K562 (cell line): ENCODE data around the gene GCSAM. TPM values are rescaled to one million over a fixed set of nuclear protein-coding genes. Genes with fewer than 3 reads are reported as not detected.

Source experiments
- ATAC-seq: fragments of 200-7000 bp; cut with Tn5 transposase; 3 replicates; pipeline ENCODE4 v1.9.1; 2020; ENCODE audit warnings: moderate library complexity
- BruUV-seq: library from RNA; stranded (reverse); fragments of 400-500 nt; replicated peaks from 2 replicates; lab custom pipeline; 2021; lab: Mats Ljungman, UMichigan
- CTCF ChIA-PET: fragments of 300-600 bp; formaldehyde crosslinking; extraction: SDS; loops from one replicate; lab custom pipeline; 2021; ENCODE audit warnings: low intra/inter-chr PET ratio; lab: Yijun Ruan, JAX
- POLR2A ChIA-PET: fragments of 300-600, 350-650 bp; sonication (Branson Sonifier 250); formaldehyde crosslinking; extraction: SDS; loops from one replicate; lab custom pipeline; 2021; ENCODE audit warnings: antibody characterized with exemption, inconsistent platforms; lab: Yijun Ruan, JAX
- DNase-seq, 4 experiments: peaks; one replicate each; pipeline versions ENCODE4 v3.0.0 to v3.0.0-alpha.2; 2011 to 2018; ENCODE audit warnings: low spot score in 3 of 4, mixed read lengths in 3 of 4; ENCODE audit errors: extremely low read depth in 1 of 4
- FAIRE-seq: peaks from 2 replicates; lab custom pipeline; 2011; peaks lifted over from hg19 to GRCh38; lab: Jason Lieb, UNC
- H2AFZ ChIP-seq: 2 replicates; pipeline ENCODE4 v1.6.0; 2011; ENCODE audit warnings: low read depth, low read length, control low read depth, inconsistent platforms
- H3K27ac ChIP-seq: fragments of 200-600 bp; 3 replicates; pipeline ENCODE4 v1.8.0; 2011; ENCODE audit warnings: low read depth, mild to moderate bottlenecking, control low read depth, inconsistent platforms, low read length, moderate library complexity, mixed read lengths; ENCODE audit errors: extremely low read depth
- H3K27me3 ChIP-seq, 2 experiments: fragments of 300-600 bp in 1 of 2; 2 replicates in 1 of 2; 3 replicates in 1 of 2; pipeline versions ENCODE4 v1.6.0 to v1.8.0; 2011; ENCODE audit warnings: inconsistent platforms in 2 of 2, low read length in 2 of 2, mild to moderate bottlenecking in 1 of 2, mixed read lengths in 1 of 2, moderate library complexity in 1 of 2; ENCODE audit not compliant: control insufficient read depth in 2 of 2, insufficient read depth in 2 of 2
- H3K36me3 ChIP-seq: fragments of 300-600 bp; 3 replicates; pipeline ENCODE4 v1.8.0; 2011; ENCODE audit warnings: mild to moderate bottlenecking, low read length, inconsistent platforms; ENCODE audit not compliant: control insufficient read depth, insufficient read depth
- H3K4me1 ChIP-seq, 2 experiments: fragments of 200-600 bp in 1 of 2; replicated peaks in 1 of 2; 2 replicates in 1 of 2; 3 replicates in 1 of 2; pipeline versions ENCODE4 v1.5.1 to v1.8.0; 2011; ENCODE audit warnings: inconsistent platforms in 2 of 2, low read length in 2 of 2, mild to moderate bottlenecking in 1 of 2, mixed read lengths in 1 of 2, moderate library complexity in 1 of 2; ENCODE audit not compliant: control insufficient read depth in 2 of 2, insufficient read depth in 2 of 2
- H3K4me2 ChIP-seq: 2 replicates; pipeline ENCODE4 v1.6.1; 2011; ENCODE audit warnings: low read length, control low read depth, inconsistent platforms, mixed read lengths; ENCODE audit not compliant: insufficient read depth
- H3K4me3 ChIP-seq: fragments of 200-600 bp; sonication (generic), shearing (Covaris generic); 2 replicates; pipeline ENCODE4 v1.5.1; 2016; ENCODE audit warnings: control low read depth, inconsistent platforms
- H3K79me2 ChIP-seq: fragments of 200-600 bp; 3 replicates; pipeline ENCODE4 v1.8.0; 2011; ENCODE audit warnings: low read length, inconsistent platforms; ENCODE audit not compliant: control insufficient read depth, insufficient read depth
- H3K9ac ChIP-seq, 2 experiments: 2 replicates each; pipeline versions ENCODE4 v1.6.0 to v1.6.1; 2011; ENCODE audit warnings: low read depth in 2 of 2, low read length in 2 of 2, control low read depth in 1 of 2, inconsistent platforms in 1 of 2, mild to moderate bottlenecking in 1 of 2, mixed read lengths in 1 of 2; ENCODE audit not compliant: insufficient read depth in 1 of 2
- H3K9me1 ChIP-seq: one replicate; pipeline ENCODE4 v1.6.0; 2011; ENCODE audit warnings: inconsistent platforms, mild to moderate bottlenecking, low read length, moderate library complexity; ENCODE audit not compliant: control insufficient read depth, insufficient read depth
- H3K9me3 ChIP-seq: replicated peaks from 2 replicates; pipeline ENCODE4 v1.5.1; 2011; ENCODE audit warnings: low read depth, low read length, inconsistent platforms; ENCODE audit not compliant: control insufficient read depth, insufficient read depth
- H4K20me1 ChIP-seq: replicated peaks from 2 replicates; pipeline ENCODE4 v1.6.1; 2011; ENCODE audit warnings: low read length, inconsistent platforms, mixed read lengths; ENCODE audit not compliant: control insufficient read depth, insufficient read depth
- BHLHE40 ChIP-seq: IDR thresholded peaks from 2 replicates; pipeline ENCODE4 v1.6.1; 2011; ENCODE audit warnings: low read length, improper control_type of control experiment
- C11orf30 ChIP-seq: fragments of 450-650 bp; IDR thresholded peaks from 2 replicates; pipeline ENCODE4 v1.6.1; 2016; ENCODE audit warnings: low read depth, mild to moderate bottlenecking
- COPS2 ChIP-seq: fragments of 450-650 bp; conservative IDR thresholded peaks from 2 replicates; pipeline ENCODE4 v1.6.1; 2016; ENCODE audit warnings: mild to moderate bottlenecking, moderate library complexity
- DACH1 ChIP-seq: fragments of 450-650 bp; IDR thresholded peaks from 2 replicates; pipeline ENCODE4 v1.6.1; 2018; ENCODE audit not compliant: partially characterized antibody
- E2F8 ChIP-seq: fragments of 450-650 bp; IDR thresholded peaks from 2 replicates; pipeline ENCODE4 v1.7.1; 2018; ENCODE audit warnings: mild to moderate bottlenecking, low read depth; ENCODE audit not compliant: partially characterized antibody
- ELF2 ChIP-seq: fragments of 250-450 bp; sonication (Bioruptor Pico); IDR thresholded peaks from 2 replicates; pipeline ENCODE4 v1.5.0; 2021; ENCODE audit warnings: mild to moderate bottlenecking
- HNRNPL ChIP-seq: fragments of 200-400 bp; formaldehyde crosslinking; IDR thresholded peaks from 2 replicates; pipeline ENCODE4 v1.6.1; 2017; ENCODE audit warnings: low read depth, mild to moderate bottlenecking, low read length
- MXD1 ChIP-seq: fragments of 250-450 bp; sonication (Bioruptor Pico); IDR thresholded peaks from 2 replicates; pipeline ENCODE4 v1.8.0; 2021; ENCODE audit warnings: borderline replicate concordance, mild to moderate bottlenecking, moderate library complexity; ENCODE audit not compliant: poor library complexity, severe bottlenecking
- NR1H2 ChIP-seq: sonication (generic); formaldehyde crosslinking; IDR thresholded peaks from 2 replicates; pipeline ENCODE4 v1.4.0; 2020; ENCODE audit warnings: mild to moderate bottlenecking, missing genetic modification reagents
- POLR2G ChIP-seq: fragments of 200-400 bp; formaldehyde crosslinking; IDR thresholded peaks from 2 replicates; pipeline ENCODE4 v1.6.1; 2017; ENCODE audit warnings: low read depth, mild to moderate bottlenecking, antibody characterized with exemption, low read length, moderate library complexity
- PTTG1 ChIP-seq: fragments of 450-650 bp; IDR thresholded peaks from 2 replicates; pipeline ENCODE4 v1.6.1; 2016; ENCODE audit warnings: low read depth, mild to moderate bottlenecking, missing genetic modification characterization, missing compliant biosample characterization
- TAL1 ChIP-seq: fragments of 450-650 bp; IDR thresholded peaks from 2 replicates; pipeline ENCODE4 v1.6.1; 2016; ENCODE audit warnings: mild to moderate bottlenecking
- ZBTB7A ChIP-seq: IDR thresholded peaks from 2 replicates; pipeline ENCODE4 v1.6.1; 2011; ENCODE audit warnings: low read depth, mild to moderate bottlenecking, low read length, moderate library complexity, borderline replicate concordance; ENCODE audit not compliant: control insufficient read depth
- ZC3H8 ChIP-seq: fragments of 450-650 bp; IDR thresholded peaks from 2 replicates; pipeline ENCODE4 v1.6.1; 2017
- ZNF217 ChIP-seq: sonication (generic); formaldehyde crosslinking; IDR thresholded peaks from 2 replicates; pipeline ENCODE4 v1.8.0; 2022; ENCODE audit warnings: mild to moderate bottlenecking, missing genetic modification reagents
- ZNF644 ChIP-seq: fragments of 200-800 bp; sonication (Bioruptor generic); IDR thresholded peaks from 2 replicates; pipeline ENCODE4 v1.6.1; 2016; ENCODE audit warnings: low read depth, missing genetic modification characterization, missing compliant biosample characterization
- ZNF830 ChIP-seq: fragments of 250-450 bp; sonication (Bioruptor Pico); IDR thresholded peaks from 2 replicates; pipeline ENCODE4 v1.5.0; 2021; ENCODE audit warnings: mild to moderate bottlenecking
- WGBS: fragments of 100-300 bp; shearing (Covaris generic); methylation state at CpG from one replicate; pipeline ENCODE4 v1.1.6; 2016; ENCODE audit warnings: low coverage, mixed read lengths; ENCODE audit not compliant: insufficient coverage; ENCODE audit errors: missing lambda C conversion rate; 5-methylcytosine and 5-hydroxymethylcytosine counted together
- in situ Hi-C: fragments of 300-500 bp; cut with MboI; formaldehyde crosslinking; loops from 4 replicates; pipeline ENCODE4 v1.15.0; 2018; ENCODE audit warnings: inconsistent platforms, mixed read lengths
- intact Hi-C: fragments of 100-400 bp; cut with micrococcal nuclease; formaldehyde crosslinking; loops from 2 replicates; pipeline ENCODE4 v1.14.2; 2022
- polyA plus RNA-seq, 8 experiments: library from polyadenylated mRNA; depleted of rRNA in 4 of 8; stranded (reverse) in 5 of 8; unstranded in 3 of 8; fragments of >200 nt; fragmentation: Nextera tagmentation in 2 of 8; fragmentation: Illumina TruSeq in 1 of 8; extraction: Ambion mirVana in 2 of 8; extraction: Trizol in 1 of 8; gene quantifications; 2 replicates each; pipeline versions ENCODE4 v1.2.1 to v1.2.3, GENCODE V29; 2011 to 2014; ENCODE audit warnings: inconsistent platforms in 1 of 8, missing spikeins in 1 of 8
- total RNA-seq, 7 experiments: library from RNA; depleted of rRNA in 6 of 7; stranded (reverse); fragments of >200 nt in 6 of 7; fragmentation: Illumina TruSeq in 2 of 7; extraction: Trizol in 2 of 7; gene quantifications; 2 replicates each; pipeline versions ENCODE4 v1.2.1 to v1.2.3, GENCODE V29; 2011 to 2021; ENCODE audit warnings: low replicate concordance in 1 of 7

The GCSAM gene
- total and polyA plus RNA-seq, 9 of the 15 experiments (the other 6 are each of a cell fraction or from before 2014, with no cell fraction given) = 0.10 TPM; not detected in 8

GRCh38 chr3:112114576-112115160 lies 18.4 kb downstream of the GCSAM start:
- ATAC-seq = no peak
- H4K20me1 ChIP-seq = no peaks in the 10 kb centered on the region
- H3K79me2 ChIP-seq = no peaks in the 10 kb centered on the region
- POLR2A ChIA-PET = no interaction called here
- in situ Hi-C loops (loop anchor here (25.0 kb wide), 1 partner anchor 398 kb away; no protein-coding TSS in a partner anchor), intact Hi-C loops (loop anchor here (5.0 kb wide), 2 partner anchors 323 to 403 kb away; no protein-coding TSS in a partner anchor)
- H3K4me3 ChIP-seq = no peak overlapping the region
- H2AFZ ChIP-seq = no peak overlapping the region
- no peak overlapping the region for H3K4me2 ChIP-seq
- H3K9ac ChIP-seq = no peak overlapping the region
- H3K9me1 ChIP-seq = no peaks in the 10 kb centered on the region
- TF ChIP-seq COPS2 (no peak), BHLHE40 (no peak), C11orf30 (no peak), HNRNPL (no peak), ZNF830 (CRISPR knock-in tag) (no peak), ZNF644 (no peak), ZNF217 (no peak), PTTG1 (no peak), POLR2G (no peak), E2F8 (no peak), ZBTB7A (no peak), ZC3H8 (no peak), DACH1 (no peak), MXD1 (CRISPR knock-in tag) (no peak), NR1H2 (CRISPR knock-in tag) (no peak), TAL1 (no peak), ELF2 (CRISPR knock-in tag) (no peak)
- H3K9me3 ChIP-seq = no peaks in the 10 kb centered on the region
- H3K4me1 ChIP-seq = no peaks in the 10 kb centered on the region
- H3K36me3 ChIP-seq = 0 out of 3 replicates have a peak, but pooled peaks cover 2% of the 10 kb centered on the region
- CTCF ChIA-PET = no interaction called here
- 40% methylated on average over 1 of the region's 6 CpGs for WGBS
- no peak overlapping the region for H3K27ac ChIP-seq
- BruUV-seq = no TSS peak
- no peak for DNase-seq
- no peaks in the 10 kb centered on the region for H3K27me3 ChIP-seq
- FAIRE-seq = no peak
